SH-SY5Y (cell line): ENCODE data around the gene IMMP2L.

ENCODE experiments used
- GATA2 ChIP-seq: IDR thresholded peaks from 2 replicates; pipeline ENCODE4 v1.6.1; 2011; ENCODE audit warnings: mild to moderate bottlenecking, low read depth, low read length
- GATA3 ChIP-seq: IDR thresholded peaks from 2 replicates; pipeline ENCODE4 v1.6.1; 2011; ENCODE audit warnings: low read depth, mild to moderate bottlenecking, low read length, moderate library complexity

DNA sequence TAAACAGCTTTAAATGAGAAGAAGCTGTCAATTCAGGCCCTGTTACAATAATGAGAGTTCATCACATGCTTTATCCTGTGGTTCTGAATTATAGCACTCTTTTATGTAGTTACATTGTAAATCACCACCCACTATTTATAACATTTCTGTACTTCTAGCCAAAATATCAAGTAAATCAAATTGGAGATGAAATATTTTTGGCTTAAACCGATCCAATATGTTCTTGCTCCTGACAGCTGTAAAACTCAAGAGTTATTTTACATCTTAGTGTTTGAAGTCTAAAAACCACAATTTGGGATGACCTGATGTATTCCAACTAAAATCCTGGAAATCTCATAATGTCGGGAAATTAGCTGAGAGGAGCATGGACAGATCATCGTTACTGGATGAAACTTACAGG, 842.6 kb downstream of the IMMP2L start:
- no peak for TF ChIP-seq GATA3
- no peak for TF ChIP-seq GATA2
